ENCODE data around the gene SBF2.

DNA sequence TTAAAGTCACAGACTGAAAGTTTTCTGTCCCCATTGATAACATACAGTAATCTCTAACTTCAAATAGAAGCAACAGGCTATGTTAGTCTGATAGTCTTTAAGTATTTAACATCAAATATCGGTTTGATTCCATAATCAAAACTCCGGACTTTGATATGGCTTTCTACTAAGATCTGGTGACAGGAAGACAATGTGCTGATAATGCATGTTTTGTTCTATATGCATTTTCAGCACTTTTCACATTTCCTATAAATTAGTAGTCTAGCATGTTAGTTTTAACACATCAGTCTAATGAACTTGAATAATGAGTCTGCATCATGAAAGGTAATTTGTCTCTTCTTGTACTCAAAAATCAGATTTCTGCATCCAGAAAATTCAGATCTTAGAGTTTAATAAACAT lies 252.7 kb downstream of the SBF2 start:
- TF ChIP-seq, protein P1, sequence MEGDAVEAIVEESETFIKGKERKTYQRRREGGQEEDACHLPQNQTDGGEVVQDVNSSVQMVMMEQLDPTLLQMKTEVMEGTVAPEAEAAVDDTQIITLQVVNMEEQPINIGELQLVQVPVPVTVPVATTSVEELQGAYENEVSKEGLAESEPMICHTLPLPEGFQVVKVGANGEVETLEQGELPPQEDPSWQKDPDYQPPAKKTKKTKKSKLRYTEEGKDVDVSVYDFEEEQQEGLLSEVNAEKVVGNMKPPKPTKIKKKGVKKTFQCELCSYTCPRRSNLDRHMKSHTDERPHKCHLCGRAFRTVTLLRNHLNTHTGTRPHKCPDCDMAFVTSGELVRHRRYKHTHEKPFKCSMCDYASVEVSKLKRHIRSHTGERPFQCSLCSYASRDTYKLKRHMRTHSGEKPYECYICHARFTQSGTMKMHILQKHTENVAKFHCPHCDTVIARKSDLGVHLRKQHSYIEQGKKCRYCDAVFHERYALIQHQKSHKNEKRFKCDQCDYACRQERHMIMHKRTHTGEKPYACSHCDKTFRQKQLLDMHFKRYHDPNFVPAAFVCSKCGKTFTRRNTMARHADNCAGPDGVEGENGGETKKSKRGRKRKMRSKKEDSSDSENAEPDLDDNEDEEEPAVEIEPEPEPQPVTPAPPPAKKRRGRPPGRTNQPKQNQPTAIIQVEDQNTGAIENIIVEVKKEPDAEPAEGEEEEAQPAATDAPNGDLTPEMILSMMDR (IDR thresholded peaks at IDR 0.05 in 8 of 11, conservative IDR thresholded peaks at IDR 0.05 in 3 of 11): no peak
- TF ChIP-seq POLR2A (IDR thresholded peaks at IDR 0.05): no peak

All from spleen (tissue), 7 donors.